SU-DHL-6 (cell line): ENCODE measurements around the gene KLF2.

ENCODE experiments used
- H2AFZ ChIP-seq: fragments of 200-600 bp; sonication (generic); 2 replicates; pipeline ENCODE4 v1.6.1; 2014; ENCODE audit warnings: low read depth, mild to moderate bottlenecking, moderate library complexity, mixed read lengths, antibody characterized with exemption, low read length; ENCODE audit not compliant: severe bottlenecking
- H3F3A ChIP-seq: fragments of 200-600 bp; shearing (Covaris generic); 2 replicates; pipeline ENCODE4 v1.6.0; 2016; ENCODE audit warnings: antibody characterized with exemption, mild to moderate bottlenecking; ENCODE audit not compliant: insufficient read depth
- H3K27ac ChIP-seq: fragments of 200-600 bp; sonication (generic); 2 replicates; pipeline ENCODE4 v1.5.1; 2016; ENCODE audit warnings: low read depth, mild to moderate bottlenecking, low read length, moderate library complexity, mixed read lengths
- H3K27me3 ChIP-seq: fragments of 200-600 bp; sonication (generic), shearing (Covaris generic); 2 replicates; pipeline ENCODE4 v1.6.0; 2014; ENCODE audit warnings: mild to moderate bottlenecking, low read length
- H3K36me3 ChIP-seq: fragments of 200-600 bp; sonication (generic); 2 replicates; pipeline ENCODE4 v1.6.1; 2014; ENCODE audit warnings: mild to moderate bottlenecking, low read length, mixed read lengths
- H3K4me2 ChIP-seq: fragments of 300-600, 200-600 bp; shearing (Covaris generic), sonication (generic); 2 replicates; pipeline ENCODE4 v1.6.0; 2014; ENCODE audit warnings: low read length, low read depth, mild to moderate bottlenecking; ENCODE audit not compliant: poor library complexity, severe bottlenecking
- H3K4me3 ChIP-seq: fragments of 200-600 bp; sonication (generic); 2 replicates; pipeline ENCODE4 v1.5.1; 2014; ENCODE audit warnings: antibody characterized with exemption, low read length, mild to moderate bottlenecking, mixed read lengths; ENCODE audit not compliant: insufficient read depth, poor library complexity, severe bottlenecking
- H3K79me2 ChIP-seq: fragments of 200-600 bp; sonication (generic); 2 replicates; pipeline ENCODE4 v1.6.1; 2014; ENCODE audit warnings: mild to moderate bottlenecking, low read length, moderate library complexity; ENCODE audit not compliant: insufficient read depth
- H3K9ac ChIP-seq: fragments of 200-600 bp; sonication (generic); 2 replicates; pipeline ENCODE4 v1.7.0; 2014; ENCODE audit warnings: mild to moderate bottlenecking, low read length
- H3K9me2 ChIP-seq: fragments of 200-600 bp; sonication (generic); replicated peaks from 2 replicates; pipeline ENCODE4 v1.6.1; 2014; ENCODE audit warnings: low read length; ENCODE audit not compliant: insufficient read depth
- H3K9me3 ChIP-seq: fragments of 200-600 bp; sonication (generic); 2 replicates; pipeline ENCODE4 v1.6.1; 2014; ENCODE audit warnings: low read length, mixed read lengths; ENCODE audit not compliant: insufficient read depth
- H4K20me1 ChIP-seq: fragments of 200-600 bp; sonication (generic); 2 replicates; pipeline ENCODE4 v1.6.1; 2014; ENCODE audit warnings: low read depth, mild to moderate bottlenecking, antibody characterized with exemption, low read length, moderate library complexity, mixed read lengths
- CTCF ChIP-seq: fragments of 200-600 bp; sonication (generic); IDR thresholded peaks from one replicate; pipeline ENCODE4 v1.5.1; 2017; ENCODE audit warnings: antibody characterized with exemption, mild to moderate bottlenecking, low read length, moderate library complexity; ENCODE audit not compliant: insufficient read depth, poor library complexity, severe bottlenecking
- EZH2phosphoT487 ChIP-seq: fragments of 200-600 bp; sonication (generic), shearing (Covaris generic); conservative IDR thresholded peaks from 2 replicates; pipeline ENCODE4 v1.6.1; 2018; ENCODE audit warnings: mild to moderate bottlenecking, antibody characterized with exemption, low read length, moderate library complexity, mixed read lengths

Gene KLF2

GRCh38 chr19:16358456-16358855 is 33.8 kb downstream of the KLF2 start:
- Histone ChIP-seq H3K9ac (no peak overlapping the region), H4K20me1 (no peaks in the 10 kb centered on the region), H3K4me2 (no peak overlapping the region), H3K79me2 (no peaks in the 10 kb centered on the region; the same call in 1 of the 2 replicates), H3K27ac (no peak overlapping the region), H3K27me3 (no peaks in the 10 kb centered on the region), H3F3A (peaks cover 5% of the 10 kb centered on the region; the same call in 1 of the 2 replicates), H3K4me3 (no peak overlapping the region), H2AFZ (no peak overlapping the region), H3K9me3 (no peaks in the 10 kb centered on the region), H3K9me2 (no peaks in the 10 kb centered on the region), H3K36me3 (no peaks in the 10 kb centered on the region; the same call in 1 of the 2 replicates)
- TF ChIP-seq CTCF (no peak), EZH2phosphoT487 (no peak)

GRCh38 chr19:16359074-16359473 is 34.4 kb downstream of the KLF2 start:
- TF ChIP-seq CTCF: no peak
- TF ChIP-seq EZH2phosphoT487: no peak
- H3K9me3 ChIP-seq: no peaks in the 10 kb centered on the region
- H3K27ac ChIP-seq: no peak overlapping the region
- H3K36me3 ChIP-seq: no peaks in the 10 kb centered on the region; the same call in 1 of the 2 replicates
- H3K27me3 ChIP-seq: no peaks in the 10 kb centered on the region
- peaks cover 5% of the 10 kb centered on the region; the same call in 1 of the 2 replicates for H3F3A ChIP-seq
- no peak overlapping the region for H2AFZ ChIP-seq
- no peak overlapping the region for H3K4me2 ChIP-seq
- H3K9ac ChIP-seq: no peak overlapping the region
- H3K79me2 ChIP-seq: no peaks in the 10 kb centered on the region; the same call in 1 of the 2 replicates
- no peaks in the 10 kb centered on the region for H3K9me2 ChIP-seq
- H3K4me3 ChIP-seq: no peak overlapping the region
- H4K20me1 ChIP-seq: no peaks in the 10 kb centered on the region

GRCh38 chr19:16359964-16360363 is 35.3 kb downstream of the KLF2 start:
- Histone ChIP-seq H3K36me3 (no peaks in the 10 kb centered on the region; the same call in 1 of the 2 replicates), H3K4me3 (no peak overlapping the region), H3K9ac (no peak overlapping the region), H3K9me3 (no peaks in the 10 kb centered on the region), H3K79me2 (no peaks in the 10 kb centered on the region; the same call in 1 of the 2 replicates), H2AFZ (no peak overlapping the region), H4K20me1 (no peaks in the 10 kb centered on the region; the same call in 1 of the 2 replicates), H3K9me2 (no peaks in the 10 kb centered on the region), H3K27ac (no peak overlapping the region), H3F3A (peaks cover 5% of the 10 kb centered on the region; the same call in 1 of the 2 replicates), H3K4me2 (no peak overlapping the region), H3K27me3 (no peaks in the 10 kb centered on the region)
- TF ChIP-seq CTCF: no peak
- no peak for TF ChIP-seq EZH2phosphoT487
